GM12878 (cell line): ENCODE data around the gene SDF4. TPM values are rescaled to one million over a fixed set of nuclear protein-coding genes. Genes with fewer than 3 reads are reported as not detected.

ENCODE experiments used
- ATAC-seq: fragments of 200-7000 bp; cut with Tn5 transposase; 3 replicates; pipeline ENCODE4 v1.9.1; 2020; ENCODE audit warnings: mild to moderate bottlenecking, moderate library complexity
- BruUV-seq: library from RNA; stranded (reverse); fragments of 400-500 nt; replicated peaks from 2 replicates; lab custom pipeline; 2021; lab: Mats Ljungman, UMichigan
- CTCF ChIA-PET: fragments of 300-600 bp; sonication (Branson Sonifier 250); formaldehyde crosslinking; extraction: SDS; loops from one replicate; lab custom pipeline; 2021; ENCODE audit warnings: inconsistent platforms; lab: Yijun Ruan, JAX
- POLR2A ChIA-PET: fragments of 350-600 bp; formaldehyde crosslinking; extraction: SDS; loops from one replicate; lab custom pipeline; 2021; ENCODE audit warnings: inconsistent platforms; lab: Charles Lee
- RAD21 ChIA-PET: fragments of 300-600 bp; sonication (Branson Sonifier 250); formaldehyde crosslinking; loops from one replicate; lab custom pipeline; 2023; ENCODE audit warnings: antibody characterized with exemption; ENCODE audit not compliant: unreplicated experiment; lab: Charles Lee
- SMC1A ChIA-PET: fragments of 300-600 bp; sonication (Branson Sonifier 250); formaldehyde crosslinking; loops from one replicate; lab custom pipeline; 2023; ENCODE audit not compliant: unreplicated experiment, uncharacterized antibody; lab: Charles Lee
- DNase-seq: peaks from one replicate; pipeline ENCODE4 v3.0.0-alpha.2; 2011; ENCODE audit warnings: low read depth, low spot score
- FAIRE-seq: peaks from 3 replicates; lab custom pipeline; 2011; peaks lifted over from hg19 to GRCh38; lab: Jason Lieb, UNC
- H2AFZ ChIP-seq: 2 replicates; pipeline ENCODE4 v1.6.0; 2011; ENCODE audit warnings: low read depth, low read length, control low read depth; ENCODE audit not compliant: control insufficient read depth
- H3K27ac ChIP-seq: 2 replicates; pipeline ENCODE4 v1.5.1; 2011; ENCODE audit warnings: control low read depth; ENCODE audit not compliant: control insufficient read depth, insufficient read depth
- H3K27me3 ChIP-seq, 2 experiments: replicated peaks in 1 of 2; 2 replicates each; pipeline versions ENCODE4 v1.6.0 to v1.6.1; 2011; ENCODE audit warnings: low read length in 1 of 2; ENCODE audit not compliant: control insufficient read depth in 2 of 2, insufficient read depth in 2 of 2
- H3K36me3 ChIP-seq, 2 experiments: 2 replicates each; pipeline ENCODE4 v1.5.1; 2011; ENCODE audit warnings: low read length in 1 of 2; ENCODE audit not compliant: control insufficient read depth in 2 of 2, insufficient read depth in 2 of 2
- H3K4me1 ChIP-seq: 2 replicates; pipeline ENCODE4 v1.6.1; 2011; ENCODE audit warnings: mild to moderate bottlenecking, low read length, moderate library complexity, mixed read lengths; ENCODE audit not compliant: control insufficient read depth, insufficient read depth
- H3K4me2 ChIP-seq: 2 replicates; pipeline ENCODE4 v1.6.0; 2011; ENCODE audit warnings: control low read depth; ENCODE audit not compliant: control insufficient read depth, insufficient read depth
- H3K4me3 ChIP-seq: fragments of 200-600 bp; sonication (generic); 2 replicates; pipeline ENCODE4 v1.5.1; 2016
- H3K79me2 ChIP-seq: 2 replicates; pipeline ENCODE4 v1.6.0; 2011; ENCODE audit warnings: low read length; ENCODE audit not compliant: control insufficient read depth, insufficient read depth
- H3K9ac ChIP-seq: 2 replicates; pipeline ENCODE4 v1.8.0; 2011; ENCODE audit warnings: low read length, control low read depth, mixed read lengths; ENCODE audit not compliant: control insufficient read depth, insufficient read depth
- H3K9me3 ChIP-seq: replicated peaks from 3 replicates; pipeline ENCODE4 v1.5.1; 2011; ENCODE audit warnings: mild to moderate bottlenecking, low read length; ENCODE audit not compliant: control insufficient read depth, insufficient read depth
- H4K20me1 ChIP-seq: 2 replicates; pipeline ENCODE4 v1.6.0; 2011; ENCODE audit not compliant: control insufficient read depth, insufficient read depth
- BRCA1 ChIP-seq: IDR thresholded peaks from 2 replicates; pipeline ENCODE4 v1.6.1; 2011; ENCODE audit warnings: low read depth, low read length, improper control_type of control experiment
- CBFB ChIP-seq: IDR thresholded peaks from 2 replicates; pipeline ENCODE4 v1.6.1; 2016; ENCODE audit warnings: antibody characterized with exemption, low read depth
- CBX5 ChIP-seq: sonication (generic); IDR thresholded peaks from 2 replicates; pipeline ENCODE4 v1.6.1; 2016; ENCODE audit warnings: low read depth, moderate library complexity, mild to moderate bottlenecking, inconsistent platforms
- CREM ChIP-seq: IDR thresholded peaks from 2 replicates; pipeline ENCODE4 v1.6.1; 2014; ENCODE audit warnings: antibody characterized with exemption, low read depth
- GABPA ChIP-seq: IDR thresholded peaks from 2 replicates; pipeline ENCODE4 v1.6.1; 2014; ENCODE audit warnings: antibody characterized with exemption, low read depth, mild to moderate bottlenecking, inconsistent platforms
- NKRF ChIP-seq: fragments of 450-650 bp; conservative IDR thresholded peaks from 2 replicates; pipeline ENCODE4 v1.6.1; 2017; ENCODE audit warnings: mild to moderate bottlenecking, moderate library complexity
- POLR2A ChIP-seq: IDR thresholded peaks from 2 replicates; pipeline ENCODE4 v1.6.1; 2011; ENCODE audit warnings: low read depth, mild to moderate bottlenecking, low read length
- SMAD1 ChIP-seq: fragments of 450-650 bp; IDR thresholded peaks from 2 replicates; pipeline ENCODE4 v1.6.1; 2018; ENCODE audit warnings: mild to moderate bottlenecking, low read depth; ENCODE audit not compliant: partially characterized antibody
- SPI1 ChIP-seq: IDR thresholded peaks from 2 replicates; pipeline ENCODE4 v1.6.1; 2011; ENCODE audit warnings: low read depth, mild to moderate bottlenecking, low read length, moderate library complexity, borderline replicate concordance; ENCODE audit not compliant: insufficient read depth
- WRNIP1 ChIP-seq: IDR thresholded peaks from 2 replicates; pipeline ENCODE4 v1.6.1; 2011; ENCODE audit warnings: low read depth, low read length, improper control_type of control experiment, borderline replicate concordance
- ZNF24 ChIP-seq: fragments of 450-650 bp; IDR thresholded peaks from 2 replicates; pipeline ENCODE4 v1.6.1; 2017; ENCODE audit warnings: antibody characterized with exemption, mild to moderate bottlenecking
- ZNF622 ChIP-seq: fragments of 450-650 bp; IDR thresholded peaks from 2 replicates; pipeline ENCODE4 v1.6.1; 2017; ENCODE audit warnings: mild to moderate bottlenecking, inconsistent platforms
- ZZZ3 ChIP-seq: IDR thresholded peaks from 2 replicates; pipeline ENCODE4 v1.6.1; 2011; ENCODE audit warnings: low read depth; ENCODE audit not compliant: control insufficient read depth, insufficient read length
- WGBS: methylation state at CpG from one replicate; pipeline ENCODE4 v1.1.6; 2016; ENCODE audit warnings: low lambda C conversion rate; ENCODE audit not compliant: insufficient replicate concordance, insufficient coverage; ENCODE audit errors: missing lambda C conversion rate; 5-methylcytosine and 5-hydroxymethylcytosine counted together
- in situ Hi-C: fragments of 300-500 bp; cut with MboI; formaldehyde crosslinking; loops from 9 replicates; pipeline ENCODE4 v1.14.3; 2018; ENCODE audit warnings: mixed read lengths
- intact Hi-C: fragments of 100-400 bp; cut with micrococcal nuclease; formaldehyde crosslinking; loops from one replicate; pipeline ENCODE4 v1.14.2; 2022; ENCODE audit not compliant: unreplicated experiment
- polyA plus RNA-seq, 11 experiments: library from polyadenylated mRNA; depleted of rRNA in 4 of 11; unstranded in 6 of 11; stranded (reverse) in 5 of 11; fragments of >200 nt; fragmentation: Nextera tagmentation in 4 of 11; fragmentation: Illumina TruSeq in 1 of 11; extraction: Ambion mirVana in 4 of 11; extraction: Trizol in 1 of 11; gene quantifications; 1 replicate in 1 of 11; 2 replicates in 10 of 11; pipeline versions ENCODE4 v1.2.1 to v1.2.3, GENCODE V29; 2011 to 2016; ENCODE audit warnings: inconsistent platforms in 2 of 11, missing spikeins in 2 of 11, low read depth in 1 of 11
- total RNA-seq, 4 experiments: library from RNA; depleted of rRNA in 3 of 4; stranded (reverse); fragments of >200 nt in 3 of 4; fragmentation: Illumina TruSeq in 1 of 4; extraction: Trizol in 1 of 4; gene quantifications; 2 replicates each; pipeline versions ENCODE4 v1.2.1 to v1.2.3, GENCODE V29; 2013 to 2021
- TF ChIP-seq, protein P1 (sequence below): fragments of 450-650 bp; IDR thresholded peaks from 2 replicates; pipeline ENCODE4 v1.6.1; 2017; ENCODE audit warnings: mild to moderate bottlenecking

SDF4 gene
- total and polyA plus RNA-seq, 10 of the 15 experiments (the other 5 are each of a cell fraction or from before 2014, with no cell fraction given): 0.44 to 97.2 (median 40.2) TPM

- no peak overlapping the region for H3K27ac ChIP-seq
- H4K20me1 ChIP-seq: no peaks in the 10 kb centered on the region
- peaks cover 1 to 5% of the 10 kb centered on the region in 2 experiments; a peak in 3 of 4 replicates for H3K27me3 ChIP-seq
- H3K9me3 ChIP-seq: no peaks in the 10 kb centered on the region
- H3K36me3 ChIP-seq: no peaks in the 10 kb centered on the region
- no TSS peak for BruUV-seq
- no peak for FAIRE-seq
- no peak overlapping the region for H3K4me3 ChIP-seq
- intact Hi-C loops: no loop called here
- no peaks in the 10 kb centered on the region for H3K4me1 ChIP-seq
- DNase-seq: no peak
- no peak overlapping the region for H2AFZ ChIP-seq
- in situ Hi-C loops: no loop called here
- ATAC-seq: no peak
- ChIA-PET CTCF (no interaction called here), POLR2A (no interaction called here), SMC1A (no interaction called here), RAD21 (no interaction called here)
- H3K4me2 ChIP-seq: no peak overlapping the region
- TF ChIP-seq BRCA1 (no peak), CBFB (no peak), SPI1 (no peak), ZNF622 (no peak), POLR2A (no peak), SMAD1 (no peak)
- TF ChIP-seq, protein P1, sequence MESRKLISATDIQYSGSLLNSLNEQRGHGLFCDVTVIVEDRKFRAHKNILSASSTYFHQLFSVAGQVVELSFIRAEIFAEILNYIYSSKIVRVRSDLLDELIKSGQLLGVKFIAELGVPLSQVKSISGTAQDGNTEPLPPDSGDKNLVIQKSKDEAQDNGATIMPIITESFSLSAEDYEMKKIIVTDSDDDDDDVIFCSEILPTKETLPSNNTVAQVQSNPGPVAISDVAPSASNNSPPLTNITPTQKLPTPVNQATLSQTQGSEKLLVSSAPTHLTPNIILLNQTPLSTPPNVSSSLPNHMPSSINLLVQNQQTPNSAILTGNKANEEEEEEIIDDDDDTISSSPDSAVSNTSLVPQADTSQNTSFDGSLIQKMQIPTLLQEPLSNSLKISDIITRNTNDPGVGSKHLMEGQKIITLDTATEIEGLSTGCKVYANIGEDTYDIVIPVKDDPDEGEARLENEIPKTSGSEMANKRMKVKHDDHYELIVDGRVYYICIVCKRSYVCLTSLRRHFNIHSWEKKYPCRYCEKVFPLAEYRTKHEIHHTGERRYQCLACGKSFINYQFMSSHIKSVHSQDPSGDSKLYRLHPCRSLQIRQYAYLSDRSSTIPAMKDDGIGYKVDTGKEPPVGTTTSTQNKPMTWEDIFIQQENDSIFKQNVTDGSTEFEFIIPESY: no peak
- WGBS: 68% methylated on average over 23 of the region's 23 CpGs
- H3K9ac ChIP-seq: no peak overlapping the region
- no peaks in the 10 kb centered on the region for H3K79me2 ChIP-seq
These were observed 12.0 kb upstream of the SDF4 start for GRCh38 chr1:1243807-1244191.

DNA sequence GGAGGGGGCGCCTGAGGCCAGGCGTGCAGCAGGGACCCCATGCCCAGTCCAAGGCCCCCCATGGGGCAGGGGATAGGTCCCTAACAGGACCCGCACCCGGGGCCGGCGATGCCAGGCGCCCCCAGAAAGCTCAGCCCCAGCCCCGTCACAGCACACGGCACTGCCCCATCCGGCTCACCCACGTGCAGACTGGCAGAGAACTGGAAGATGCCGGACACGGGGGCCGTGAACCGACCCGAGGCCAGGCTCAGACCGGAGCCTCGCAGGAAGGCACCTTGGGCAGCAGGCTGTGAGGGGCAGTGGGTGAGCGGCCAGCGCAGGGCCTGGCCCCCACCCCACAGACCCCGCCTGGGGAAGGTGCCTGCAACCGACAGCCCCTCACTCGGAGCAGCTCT is 11.5 kb upstream of the SDF4 start:
- in situ Hi-C loops (no loop called here), intact Hi-C loops (no loop called here)
- ChIA-PET SMC1A (no interaction called here), POLR2A (no interaction called here), CTCF (no interaction called here), RAD21 (no interaction called here)
- no peak for FAIRE-seq
- no peak for DNase-seq
- BruUV-seq: no TSS peak
- Histone ChIP-seq H3K4me2 (no peak overlapping the region), H3K27me3 (peaks cover 1 to 5% of the 10 kb centered on the region in 2 experiments; a peak in 3 of 4 replicates), H3K9me3 (no peaks in the 10 kb centered on the region), H3K79me2 (no peaks in the 10 kb centered on the region), H3K4me3 (no peak overlapping the region), H2AFZ (no peak overlapping the region), H3K27ac (no peak overlapping the region), H4K20me1 (no peaks in the 10 kb centered on the region), H3K9ac (no peak overlapping the region), H3K36me3 (no peaks in the 10 kb centered on the region), H3K4me1 (no peaks in the 10 kb centered on the region)
- WGBS: 62% methylated on average over 22 of the region's 23 CpGs
- no peak for ATAC-seq
- TF ChIP-seq CREM (no peak), NKRF (no peak), CBX5 (no peak), WRNIP1 (no peak), GABPA (no peak), ZZZ3 (no peak), ZNF24 (no peak)
